NCI-H2196 treated with DMSO at 0.1 percent for 48 hours (cell line): ENCODE results near the gene RAD51B.

Source experiments
- DNase-seq: peaks from one replicate; lab custom pipeline; 2025; ENCODE audit not compliant: unreplicated experiment; lab: John Stamatoyannopoulos, UW

The RAD51B gene

DNA sequence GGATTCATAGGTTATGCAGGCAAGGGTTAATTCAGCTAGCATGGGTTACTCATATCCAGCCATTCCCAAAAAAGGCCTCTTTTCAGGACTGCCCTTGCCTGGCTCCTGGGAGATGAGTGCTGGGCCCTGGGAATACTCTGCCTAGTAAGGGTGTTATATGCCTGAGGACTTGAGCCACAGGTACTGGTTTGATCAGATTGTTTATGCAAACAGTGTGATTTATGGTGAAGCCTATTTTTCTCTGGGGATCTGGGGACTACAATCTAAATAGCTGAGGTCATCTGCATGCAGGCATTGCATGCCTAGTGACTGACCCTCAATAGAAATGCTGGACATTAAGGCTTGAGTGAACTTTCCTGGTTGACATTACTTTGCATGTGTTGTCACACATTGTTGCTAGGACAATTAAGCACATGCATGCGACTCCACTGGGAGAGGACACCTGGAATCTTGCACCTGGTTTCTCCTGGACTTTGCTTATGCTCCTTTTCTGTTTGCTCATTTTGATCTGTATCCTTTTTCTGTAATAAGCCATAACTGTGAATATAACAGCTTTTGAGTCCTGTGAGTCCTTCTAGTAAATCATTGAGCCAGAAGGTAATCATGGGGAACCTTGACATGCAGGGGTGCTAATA, 73.0 kb downstream of the RAD51B start:
- DNase-seq = no peak

DNA sequence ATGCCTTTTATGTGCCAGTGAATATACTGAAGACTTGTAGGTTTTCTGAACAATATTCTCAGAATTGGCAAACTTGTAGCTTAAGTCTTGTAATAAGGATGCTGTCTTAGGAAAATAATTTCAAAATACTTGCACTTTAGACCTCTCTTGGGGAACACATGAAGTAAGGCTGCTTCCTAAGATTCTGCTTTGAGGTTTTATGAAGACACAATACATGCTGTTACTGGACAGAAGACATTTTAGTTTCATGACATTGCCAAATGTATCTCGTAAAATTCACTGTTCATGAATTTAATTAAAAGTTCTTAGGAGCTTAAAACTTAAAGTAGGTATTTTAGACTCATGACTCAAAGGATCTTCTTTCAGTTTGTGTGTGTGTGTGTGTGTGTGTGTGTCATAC, 80.7 kb downstream of the RAD51B start:
- no peak for DNase-seq

DNA sequence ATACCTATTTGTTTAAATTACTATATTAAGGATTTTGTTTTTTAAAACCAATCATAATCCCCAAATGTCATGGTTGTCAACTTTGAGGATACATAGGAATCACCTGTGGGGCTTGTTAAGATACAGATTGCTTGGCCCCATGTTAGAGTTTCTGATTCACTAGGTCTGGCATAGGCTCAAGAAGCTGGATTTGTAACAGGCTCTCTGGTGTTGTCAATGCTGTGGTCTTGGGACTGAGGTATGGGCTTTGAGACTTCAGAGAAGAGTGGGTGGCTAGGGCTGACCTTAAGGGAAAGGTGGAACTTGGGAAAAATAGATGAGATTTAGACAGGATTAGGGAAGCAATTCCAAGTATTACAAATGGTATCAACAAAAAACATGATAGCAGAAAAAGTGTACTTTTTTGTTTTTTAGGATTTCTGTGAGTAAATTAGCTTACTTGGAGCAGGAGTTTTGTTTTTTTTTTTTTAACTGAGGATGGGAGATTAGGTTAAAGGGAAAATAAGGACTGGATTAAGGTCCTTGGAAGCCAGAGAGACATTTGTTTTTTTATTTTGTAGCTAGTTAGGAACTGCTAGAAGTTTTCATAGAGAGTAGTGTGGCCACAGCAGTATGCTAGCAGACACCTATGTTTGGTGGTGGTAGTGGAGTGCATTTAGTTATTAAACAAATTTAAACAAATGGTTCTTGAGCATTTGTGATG, 88.6 kb downstream of the RAD51B start:
- no peak for DNase-seq

DNA sequence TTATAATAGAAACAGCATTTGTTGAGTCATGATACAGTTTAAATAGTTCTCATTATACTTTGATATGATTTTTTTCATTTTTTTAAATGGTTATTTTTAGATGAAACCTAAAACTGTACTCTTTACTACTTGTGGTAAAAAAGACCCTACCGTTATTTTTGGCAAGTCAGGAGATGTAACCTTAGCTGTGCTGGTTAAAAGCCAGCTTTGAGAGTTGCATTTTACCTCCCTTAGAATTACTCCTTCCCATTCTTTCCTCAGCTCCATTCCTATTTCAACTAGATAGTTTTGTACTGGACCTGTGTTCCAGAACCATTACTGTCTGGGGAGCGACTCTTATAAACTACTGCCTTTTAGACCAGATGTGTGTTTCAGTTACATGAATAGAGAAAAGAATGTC, 92.0 kb downstream of the RAD51B start:
- no peak for DNase-seq

DNA sequence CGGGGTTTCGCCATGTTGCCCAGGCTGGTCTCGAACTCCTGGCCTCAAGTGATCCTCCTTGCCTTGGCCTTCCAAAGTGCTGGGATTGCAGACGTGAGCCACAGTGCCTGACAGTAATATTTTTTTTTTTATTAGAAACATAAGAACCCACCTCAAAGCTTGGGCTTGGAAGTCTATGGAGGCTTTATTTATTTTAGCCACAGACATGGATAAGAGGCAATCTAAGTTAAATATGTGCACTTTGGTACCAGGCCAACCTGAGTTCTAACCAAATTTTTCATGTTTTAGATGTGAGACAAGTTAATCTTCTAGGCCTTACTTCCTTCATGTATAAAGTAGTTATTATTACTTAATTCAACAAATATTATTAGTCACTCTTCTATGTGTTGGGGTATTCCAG, 96.9 kb downstream of the RAD51B start:
- DNase-seq = no peak

DNA sequence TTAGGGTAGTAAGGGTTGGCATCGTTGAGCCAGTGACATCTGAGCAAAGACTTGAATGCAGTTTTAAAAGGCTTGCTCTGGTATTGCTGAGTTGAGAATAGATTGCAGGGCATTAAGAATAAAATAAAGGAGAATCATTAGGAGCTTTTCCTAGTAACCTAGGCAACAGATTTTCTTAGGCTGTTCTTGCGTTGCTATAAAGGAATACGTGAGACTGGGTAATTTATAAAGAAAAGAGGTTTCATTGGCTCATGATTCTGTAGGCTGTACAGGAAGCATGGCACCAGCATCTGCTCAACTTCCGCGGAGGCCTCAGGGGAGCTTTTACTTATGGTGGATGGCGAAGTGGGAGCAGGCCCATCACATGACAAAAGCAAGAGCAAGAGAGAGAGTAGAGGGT, 97.4 kb downstream of the RAD51B start:
- DNase-seq = no peak

DNA sequence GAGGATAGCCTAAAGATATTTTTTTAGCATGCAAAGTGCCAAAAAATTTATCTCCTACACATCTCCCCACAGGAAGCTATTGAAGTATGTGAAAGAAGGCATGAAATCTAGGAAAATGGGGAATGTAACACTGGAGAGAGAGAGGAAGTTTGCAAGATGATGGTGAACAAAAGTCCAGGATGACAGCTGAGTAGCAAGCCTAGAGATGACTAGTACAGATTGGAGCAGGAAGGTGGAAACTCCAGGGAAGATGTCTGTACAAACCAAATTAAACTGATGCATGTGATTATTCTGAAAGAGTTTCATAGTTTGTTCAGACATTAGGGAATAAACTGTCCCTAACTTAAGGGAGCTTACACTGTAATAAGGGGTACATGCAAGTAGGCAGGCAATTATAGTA, 99.3 kb downstream of the RAD51B start:
- DNase-seq = no peak

DNA sequence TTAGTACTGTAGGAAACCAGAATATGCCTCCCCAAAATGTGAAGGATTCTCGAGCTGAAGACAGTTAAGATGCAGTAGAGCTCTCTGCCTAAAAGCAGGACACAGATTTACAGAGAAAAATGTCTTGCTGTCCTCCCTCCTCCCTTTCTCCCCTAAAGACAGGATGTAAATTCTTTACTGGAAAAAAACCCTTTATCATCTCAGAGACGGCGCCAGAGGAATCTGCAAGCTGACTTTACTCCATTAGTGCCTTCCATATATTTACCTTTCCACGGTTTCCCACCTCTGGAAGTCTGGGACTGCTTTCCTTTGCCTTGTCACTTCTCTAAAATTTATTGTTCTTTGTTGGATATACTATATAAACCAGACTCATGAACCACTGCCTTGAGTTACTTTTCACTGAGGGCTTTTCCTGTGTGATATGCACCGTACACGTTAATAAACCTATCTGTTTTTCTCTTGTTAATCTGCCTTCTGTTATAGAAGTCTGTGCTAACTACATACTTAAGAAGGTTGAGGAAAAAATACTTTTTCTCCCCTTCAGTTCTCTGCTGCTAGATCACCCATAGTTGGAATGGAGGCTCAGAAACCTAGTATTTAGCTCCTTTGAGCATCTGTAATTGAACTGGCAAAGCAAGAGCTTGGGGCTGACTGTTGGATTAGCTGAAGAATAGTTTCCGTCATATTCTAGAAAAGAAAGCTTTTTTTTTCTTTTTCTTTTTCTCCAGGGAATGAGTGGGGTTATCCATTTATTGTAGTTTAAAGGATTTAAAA, 99.9 kb downstream of the RAD51B start:
- no peak for DNase-seq

DNA sequence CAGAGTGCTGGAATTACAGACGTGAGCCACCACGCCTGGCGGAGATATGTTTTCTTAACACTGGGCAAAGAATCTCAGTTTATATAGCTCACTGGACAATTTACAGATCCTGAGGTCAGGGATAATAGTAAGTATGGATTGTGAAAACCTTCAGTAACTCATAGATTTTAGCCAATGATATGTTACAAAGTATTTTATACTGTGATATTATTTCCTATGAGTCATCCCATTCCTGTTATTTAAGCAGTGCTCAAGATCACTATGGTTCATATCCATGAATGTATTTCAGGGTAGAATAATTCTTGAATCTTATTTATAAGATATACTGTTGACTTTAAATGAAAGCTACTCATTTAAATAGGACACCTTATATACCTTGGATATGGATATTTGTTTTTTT, 107.2 kb downstream of the RAD51B start:
- DNase-seq = no peak

DNA sequence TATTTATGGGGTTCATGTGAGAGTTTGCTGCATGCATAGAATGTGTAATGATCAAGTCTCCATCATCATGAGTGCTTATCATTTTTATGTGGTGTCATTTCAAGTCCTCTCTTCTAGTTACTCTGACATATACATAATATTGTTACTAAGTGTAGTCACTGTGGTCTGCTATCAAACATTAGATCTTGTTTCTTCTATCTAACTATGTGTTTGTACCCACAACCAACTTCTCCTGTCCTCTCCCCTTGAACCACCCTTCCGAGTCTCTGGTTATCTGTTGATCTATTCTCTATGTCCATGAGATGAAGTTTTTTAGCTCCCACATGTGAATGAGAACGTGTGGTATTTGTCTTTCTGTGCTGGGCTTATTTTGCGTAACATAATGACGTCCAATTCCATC, 107.7 kb downstream of the RAD51B start:
- DNase-seq = no peak

DNA sequence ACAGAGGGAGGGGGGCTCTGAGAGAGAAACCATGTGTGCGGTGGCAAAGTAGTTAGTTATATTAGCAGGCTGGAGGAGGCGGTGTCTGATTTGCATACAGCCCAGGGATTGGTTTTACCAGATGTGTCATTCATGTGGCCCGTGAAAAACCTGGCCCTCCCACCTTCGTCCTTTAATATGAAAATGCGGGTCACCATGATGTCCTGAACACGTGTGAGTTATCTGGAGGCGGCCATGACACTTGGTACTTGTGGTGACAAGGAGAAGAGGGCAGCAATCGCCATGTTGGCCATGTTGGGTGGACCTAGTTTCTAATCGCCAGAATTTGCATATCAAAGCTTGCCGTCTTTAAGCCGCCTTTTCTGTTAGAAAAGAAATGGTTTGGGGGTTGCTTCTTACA, 108.8 kb downstream of the RAD51B start:
- no peak for DNase-seq

DNA sequence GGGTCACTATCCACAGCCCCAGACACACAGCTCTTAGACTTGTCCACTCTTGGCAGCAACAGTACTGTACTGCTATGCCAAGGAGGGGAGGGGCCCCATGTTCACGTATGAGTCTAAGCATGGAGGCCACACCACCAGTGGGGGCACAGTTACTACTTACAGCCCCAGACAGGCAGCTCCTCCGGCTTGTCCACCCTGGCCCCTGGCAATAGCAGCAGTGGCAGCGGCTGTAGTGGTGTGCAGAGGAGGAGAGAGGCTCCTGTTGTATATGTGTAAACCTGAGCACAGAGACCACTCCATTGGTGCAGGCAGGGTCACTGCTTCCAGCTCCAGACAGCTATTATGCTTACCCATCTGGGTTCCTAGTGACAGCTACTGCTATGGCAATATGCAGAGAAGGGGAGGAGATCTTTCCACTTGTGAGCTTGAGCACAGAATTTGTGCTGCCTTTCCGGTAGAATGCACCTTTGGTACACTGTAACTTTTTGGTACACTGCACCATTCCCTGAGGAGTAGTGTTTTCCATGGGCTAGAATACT, 113.2 kb downstream of the RAD51B start:
- no peak for DNase-seq

DNA sequence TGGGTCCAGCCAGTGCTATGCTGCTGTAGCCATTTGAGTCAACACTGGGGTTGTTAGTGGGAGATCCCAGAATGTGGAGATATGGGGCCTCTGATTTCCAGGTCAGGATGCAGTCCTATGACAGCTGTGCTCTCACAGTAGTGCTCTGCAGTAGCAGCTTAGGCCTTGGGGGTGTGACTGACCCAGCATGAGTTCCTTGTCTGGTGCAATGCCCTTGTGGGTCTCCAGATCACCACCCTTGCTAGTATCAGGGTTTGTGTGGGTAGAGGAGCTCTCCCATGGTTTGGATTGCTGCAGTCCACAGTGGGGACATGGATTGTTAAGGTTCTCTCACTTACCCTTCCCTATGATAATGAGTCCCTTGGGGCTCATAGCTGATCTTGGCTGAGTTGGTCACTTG, 113.7 kb downstream of the RAD51B start:
- DNase-seq = no peak

DNA sequence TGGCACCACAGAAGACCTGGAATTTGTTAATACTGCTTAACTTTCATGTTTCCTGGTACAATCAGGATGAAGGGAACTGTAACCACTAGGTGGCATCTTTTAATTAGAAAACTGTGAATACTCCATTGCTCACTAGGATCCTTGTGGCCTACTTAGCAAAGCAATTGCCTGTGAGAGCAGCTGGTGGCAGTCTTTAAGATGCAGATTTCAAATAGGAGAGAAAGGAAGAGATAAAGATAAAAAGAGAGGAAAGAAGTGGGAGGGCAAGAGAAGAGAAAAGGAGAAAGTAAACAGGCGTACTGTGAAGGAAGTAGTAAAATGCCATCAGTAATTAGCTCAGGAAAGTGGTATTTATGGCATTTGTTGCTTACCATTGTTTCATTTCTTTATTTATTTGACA, 114.5 kb downstream of the RAD51B start:
- DNase-seq = peak; percentile 75

DNA sequence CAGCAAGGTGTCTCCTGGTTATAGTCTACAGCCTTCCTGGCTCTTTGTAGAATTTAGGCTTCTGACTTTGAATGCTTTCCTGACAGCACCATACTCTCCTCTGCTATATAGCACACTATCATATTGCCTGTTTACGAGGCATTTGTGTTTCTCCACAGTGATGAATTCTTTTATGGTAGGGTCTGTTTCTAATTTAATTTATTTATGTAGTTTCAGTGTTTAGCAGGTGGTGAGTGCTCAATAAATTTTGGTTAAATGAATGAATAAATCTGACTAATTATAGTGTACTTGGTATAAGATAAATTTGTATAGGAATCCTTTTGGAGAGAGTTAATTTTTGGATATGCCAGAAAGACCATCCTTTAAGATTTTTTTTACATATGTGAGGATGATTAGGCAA, 115.3 kb downstream of the RAD51B start:
- DNase-seq = no peak

DNA sequence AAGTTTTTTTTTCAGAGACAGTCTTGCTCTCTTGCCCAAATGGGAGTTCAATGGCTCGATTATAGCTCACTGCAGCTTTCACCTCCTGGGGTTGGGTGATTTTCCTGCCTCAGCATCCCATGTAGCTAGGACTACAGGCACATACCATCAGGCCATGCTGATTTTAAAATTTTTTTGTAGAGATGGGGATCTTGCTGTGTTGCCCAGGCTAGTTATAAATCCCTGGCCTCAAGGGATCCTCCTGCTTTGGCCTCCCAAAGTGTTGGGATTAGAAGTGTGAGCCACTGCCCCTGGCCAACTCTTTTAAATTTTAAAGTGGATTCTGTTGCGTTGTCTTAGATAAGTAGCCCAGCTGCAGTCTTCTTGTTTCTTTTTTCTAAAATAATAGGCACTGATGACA, 115.8 kb downstream of the RAD51B start:
- DNase-seq = no peak

DNA sequence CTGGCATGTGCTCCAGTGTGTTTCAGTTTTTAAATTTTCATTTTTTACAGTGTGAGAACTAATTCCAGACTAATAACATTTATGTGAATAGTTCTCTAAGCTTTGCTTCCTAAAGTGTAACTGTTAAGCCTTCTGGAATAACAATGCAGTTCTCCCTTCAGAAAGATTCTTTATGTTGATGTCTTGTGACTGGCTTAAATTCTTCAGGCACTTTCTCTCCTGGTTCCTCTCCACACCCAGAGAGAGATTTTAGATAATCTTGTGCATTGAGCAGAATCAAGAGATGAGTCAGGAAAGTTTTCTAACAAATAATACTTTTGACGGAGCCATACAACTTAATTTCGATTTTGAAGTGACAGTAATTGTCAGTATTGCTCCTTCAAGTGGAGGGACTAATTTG, 118.5 kb downstream of the RAD51B start:
- no peak for DNase-seq

DNA sequence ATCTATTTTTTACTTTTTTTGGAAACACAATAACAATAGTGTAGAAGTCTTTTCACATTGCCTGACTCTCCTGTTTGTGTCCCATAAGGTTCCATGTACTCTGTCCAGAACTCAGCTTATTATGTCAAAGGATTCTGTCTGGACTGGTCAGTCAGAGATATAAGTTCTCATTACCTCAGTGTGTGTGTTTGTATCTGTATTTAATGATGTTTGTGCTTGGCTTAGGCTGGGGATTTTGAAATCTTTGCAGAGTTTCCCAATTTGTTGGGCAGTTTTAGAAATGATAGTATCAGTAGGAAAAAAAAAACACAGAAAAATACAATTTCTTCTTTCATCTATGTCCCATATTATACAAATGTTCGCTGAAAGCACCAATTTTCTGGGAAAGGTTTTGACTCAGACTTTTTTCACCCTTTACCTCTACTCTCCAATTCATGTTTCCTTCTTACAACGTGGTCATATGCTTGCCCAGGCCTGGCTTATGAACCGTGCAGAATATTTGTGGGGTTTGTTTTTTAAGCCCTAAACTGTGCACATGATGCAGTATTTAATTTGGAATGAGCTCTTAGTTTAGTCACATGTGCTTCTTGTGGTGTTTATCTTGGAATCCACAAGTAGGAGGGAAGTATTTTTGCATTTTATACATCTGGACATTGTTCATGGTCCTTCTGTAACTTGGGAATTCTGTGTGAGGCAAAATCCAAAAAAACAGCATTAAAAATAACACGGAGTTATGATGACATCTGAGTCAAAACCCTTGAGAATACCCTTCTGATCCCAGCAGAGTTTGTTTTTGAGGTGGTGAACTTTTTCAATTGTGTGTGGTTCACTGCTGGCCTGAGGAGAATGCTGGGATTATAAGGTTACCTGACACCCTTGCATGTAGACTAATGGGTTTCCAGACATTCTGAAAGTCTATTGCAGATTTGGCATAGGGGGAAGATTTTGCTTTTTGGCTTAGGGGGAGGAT, 121.2 kb downstream of the RAD51B start:
- DNase-seq = no peak

DNA sequence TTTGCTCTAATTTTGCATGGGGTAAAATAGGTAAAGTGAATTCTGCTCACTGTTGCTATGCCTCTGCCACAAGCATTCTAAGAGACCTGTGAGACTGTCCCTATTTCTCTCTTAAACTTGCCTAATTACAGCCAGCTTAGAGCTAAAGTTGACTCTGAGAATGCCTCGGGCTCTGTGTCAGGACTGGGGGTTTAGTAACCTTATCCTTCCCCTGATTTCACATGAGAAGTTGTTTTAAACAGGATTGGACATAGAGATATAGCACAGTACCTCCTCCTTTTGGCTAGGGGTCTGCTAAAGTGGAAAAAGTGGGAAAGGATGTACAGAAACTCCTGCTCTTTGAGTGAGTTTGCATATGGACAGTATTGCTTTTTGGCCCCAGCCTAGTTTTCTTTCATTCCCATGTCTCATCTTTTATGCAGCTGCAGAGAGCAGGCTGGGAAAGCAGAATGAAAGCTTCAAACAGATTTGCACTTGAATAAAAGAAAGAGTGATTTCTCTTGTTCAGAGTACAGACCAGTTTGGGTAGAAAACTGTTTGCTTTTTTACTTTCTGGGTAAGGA, 122.0 kb downstream of the RAD51B start:
- no peak for DNase-seq

DNA sequence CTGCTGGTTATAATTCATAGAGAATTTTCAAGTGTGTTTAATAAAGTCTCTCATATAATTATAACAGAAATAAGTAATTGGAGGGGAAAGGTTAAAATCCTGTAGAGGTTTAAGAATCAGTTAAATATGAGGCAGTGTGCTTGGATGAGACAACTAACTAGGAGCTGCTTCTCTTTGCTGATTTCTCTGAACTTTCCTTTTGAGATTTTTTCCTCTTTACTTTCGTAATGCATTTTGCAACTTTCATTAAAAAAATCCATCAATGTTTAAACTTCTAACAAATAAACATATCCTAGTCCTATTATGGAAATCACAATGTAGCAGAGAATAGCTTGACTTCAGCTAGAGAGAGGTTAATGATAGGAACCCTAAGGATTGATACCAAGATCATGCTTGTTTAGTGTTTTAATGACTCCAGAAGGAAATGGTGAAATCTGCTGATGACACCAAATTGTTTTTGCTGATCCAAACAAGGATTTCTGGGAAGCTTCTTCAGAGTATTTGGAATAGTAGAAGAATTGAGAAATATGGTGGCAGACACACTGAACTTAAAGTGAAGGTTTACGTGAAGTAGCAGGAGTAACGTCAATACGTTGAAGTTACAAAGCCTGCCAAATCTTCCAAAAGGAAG, 122.6 kb downstream of the RAD51B start:
- DNase-seq = no peak
